EH (cell line): ENCODE data around the gene NDUFC1.
"Not testable (repeated sequence)": the region's sequence is repeated elsewhere in the genome, so short reads cannot be mapped to it uniquely, and the experiment has no call there.

ENCODE experiments used
- DNase-seq: peaks from one replicate; pipeline ENCODE4 v3.0.0-alpha.2; 2015; ENCODE audit warnings: low read depth

The NDUFC1 gene

DNA sequence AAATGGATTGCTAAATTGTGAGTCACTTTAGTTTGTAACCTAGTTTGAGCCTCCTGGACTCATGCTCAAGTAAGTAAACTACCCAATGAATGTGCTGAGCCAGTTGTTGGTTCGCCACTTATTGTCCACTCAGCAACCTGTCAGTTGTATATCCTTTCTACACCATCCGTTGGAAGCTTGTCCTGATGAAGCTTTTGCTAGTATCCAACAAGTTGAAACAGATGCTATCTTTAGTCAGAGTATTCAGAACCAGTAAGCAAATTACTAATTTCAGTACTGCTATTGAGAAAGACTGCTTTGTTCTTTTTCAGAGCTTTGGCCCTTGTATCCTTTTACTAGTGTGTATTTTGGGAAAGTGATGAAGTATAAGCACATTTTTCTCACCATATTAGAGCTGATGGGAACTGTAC, 5.3 kb downstream of the NDUFC1 start:
- peak; percentile 41 for DNase-seq

DNA sequence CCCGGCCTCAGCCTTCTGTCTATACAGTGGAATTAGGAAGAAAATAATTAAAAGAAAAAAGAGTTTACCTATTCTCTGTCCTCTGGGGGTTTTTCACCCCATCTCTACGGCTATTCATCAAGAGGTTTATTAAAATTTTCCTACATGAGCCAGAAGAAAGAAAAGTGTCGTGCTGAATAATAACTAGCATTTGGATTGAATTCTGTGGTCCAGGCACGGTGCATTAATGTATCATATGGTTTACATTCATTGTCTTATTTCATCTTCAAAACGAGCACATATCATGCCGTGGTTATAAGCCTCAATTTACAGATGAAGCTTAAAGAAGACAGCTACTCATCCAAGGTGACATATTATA, 6.4 kb downstream of the NDUFC1 start:
- no peak for DNase-seq

DNA sequence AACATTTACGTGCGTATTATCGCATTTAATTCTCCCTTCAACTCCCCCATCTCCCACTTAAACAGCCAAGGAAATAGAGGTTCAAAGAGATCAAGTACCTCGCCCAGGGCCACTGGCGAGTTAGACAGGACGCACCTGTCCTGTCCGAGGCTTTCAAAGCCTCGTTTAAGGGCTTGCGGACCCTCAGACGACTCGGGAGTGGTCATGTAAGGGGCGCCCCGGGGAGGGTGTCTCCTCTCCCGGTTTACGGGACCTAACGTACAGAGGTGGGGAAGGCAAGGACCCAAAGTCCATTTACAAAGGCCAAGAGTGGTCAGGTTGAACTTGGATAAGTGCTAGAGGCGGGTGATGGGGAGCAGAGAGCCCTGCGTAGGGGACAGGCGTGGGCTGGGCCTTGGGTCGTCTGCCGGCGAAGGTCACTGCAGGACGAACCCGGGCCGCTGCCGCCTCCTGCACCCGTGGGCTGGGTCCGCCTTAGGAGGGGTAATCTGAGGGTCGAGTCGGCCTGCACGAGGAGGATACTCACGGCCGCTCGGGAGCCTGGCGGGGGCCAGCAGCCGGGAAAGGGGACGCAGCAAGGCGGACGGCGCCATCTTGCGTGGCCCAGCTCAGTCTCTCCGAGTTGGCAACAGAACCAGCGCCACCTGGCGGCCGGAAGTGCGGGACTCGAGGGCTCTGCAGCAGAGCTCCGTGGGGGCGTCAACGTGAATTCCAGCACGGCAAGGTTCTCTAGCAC, 6.9 kb downstream of the NDUFC1 start:
- DNase-seq: peak; percentile 90

DNA sequence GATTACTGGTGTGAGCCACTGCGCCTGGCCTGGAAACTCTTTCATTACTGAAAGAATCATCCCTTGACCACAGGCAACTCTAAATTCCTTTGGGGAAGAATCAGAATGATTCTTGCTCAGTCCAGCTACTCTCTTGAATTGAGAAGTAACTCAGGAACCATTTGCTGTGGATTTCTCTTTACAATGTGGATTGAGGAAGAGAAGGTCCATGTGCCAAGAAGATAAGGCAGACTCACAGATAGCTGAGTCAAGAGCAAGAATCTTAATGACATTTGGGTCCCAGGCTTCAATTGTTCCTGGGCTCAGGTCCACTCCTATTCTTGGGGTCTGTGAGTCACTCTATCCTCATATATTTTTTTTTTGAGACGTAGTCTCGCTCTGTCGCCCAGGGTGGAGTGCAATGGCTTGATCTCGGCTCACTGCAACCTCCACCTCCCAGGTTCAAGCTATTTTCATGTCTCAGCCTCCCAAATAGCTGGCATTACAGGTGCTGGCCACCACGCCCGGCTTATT, 16.0 kb downstream of the NDUFC1 start:
- no peak for DNase-seq

DNA sequence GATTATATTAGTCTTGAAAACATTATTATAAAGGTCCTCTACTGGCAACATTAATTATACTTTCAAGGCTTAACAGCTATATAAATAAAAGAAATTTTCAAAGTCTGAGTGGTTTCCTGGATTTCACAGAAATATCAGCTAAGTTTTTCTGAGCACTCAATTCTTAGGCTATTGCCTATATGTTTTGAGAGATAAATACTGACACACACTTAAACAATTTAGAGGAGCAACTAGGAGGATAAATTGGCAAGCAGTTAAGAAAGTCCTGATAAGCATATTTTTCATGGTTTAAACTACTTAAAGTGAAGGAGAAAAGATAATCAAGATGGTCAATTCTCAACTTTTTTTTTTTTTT, 19.6 kb downstream of the NDUFC1 start:
- peak; percentile 56 for DNase-seq

DNA sequence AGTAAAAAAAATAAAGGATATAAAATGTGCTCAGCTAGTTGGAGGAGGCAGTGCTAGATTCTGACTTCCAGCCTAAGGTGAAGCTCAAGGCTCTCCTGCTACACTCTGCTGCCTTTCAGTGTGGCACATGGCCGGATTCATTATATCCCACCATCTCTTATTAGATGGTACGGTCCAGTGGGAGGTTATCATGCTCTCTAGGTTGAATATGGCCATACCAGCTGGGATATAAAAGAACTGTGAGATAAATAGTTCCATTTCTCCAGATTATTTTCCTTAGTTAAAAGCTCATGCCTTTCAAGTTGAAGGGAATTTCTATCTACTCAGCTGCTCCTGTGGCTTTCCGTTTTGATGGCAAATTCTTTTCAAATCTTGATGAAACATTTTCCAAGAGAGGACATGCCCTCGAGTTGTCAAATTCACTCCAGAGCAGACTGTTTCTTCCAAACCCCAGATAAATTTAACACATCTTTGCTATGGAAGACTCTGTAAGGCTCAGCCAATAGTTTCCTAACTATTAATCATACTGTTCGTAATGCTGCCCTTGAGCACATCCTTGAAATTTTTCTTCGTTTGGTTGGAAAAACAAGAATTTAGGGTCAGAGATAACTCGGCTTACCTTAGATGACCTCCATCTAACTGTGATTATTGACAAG, 20.1 kb downstream of the NDUFC1 start:
- DNase-seq: peak; percentile 81

DNA sequence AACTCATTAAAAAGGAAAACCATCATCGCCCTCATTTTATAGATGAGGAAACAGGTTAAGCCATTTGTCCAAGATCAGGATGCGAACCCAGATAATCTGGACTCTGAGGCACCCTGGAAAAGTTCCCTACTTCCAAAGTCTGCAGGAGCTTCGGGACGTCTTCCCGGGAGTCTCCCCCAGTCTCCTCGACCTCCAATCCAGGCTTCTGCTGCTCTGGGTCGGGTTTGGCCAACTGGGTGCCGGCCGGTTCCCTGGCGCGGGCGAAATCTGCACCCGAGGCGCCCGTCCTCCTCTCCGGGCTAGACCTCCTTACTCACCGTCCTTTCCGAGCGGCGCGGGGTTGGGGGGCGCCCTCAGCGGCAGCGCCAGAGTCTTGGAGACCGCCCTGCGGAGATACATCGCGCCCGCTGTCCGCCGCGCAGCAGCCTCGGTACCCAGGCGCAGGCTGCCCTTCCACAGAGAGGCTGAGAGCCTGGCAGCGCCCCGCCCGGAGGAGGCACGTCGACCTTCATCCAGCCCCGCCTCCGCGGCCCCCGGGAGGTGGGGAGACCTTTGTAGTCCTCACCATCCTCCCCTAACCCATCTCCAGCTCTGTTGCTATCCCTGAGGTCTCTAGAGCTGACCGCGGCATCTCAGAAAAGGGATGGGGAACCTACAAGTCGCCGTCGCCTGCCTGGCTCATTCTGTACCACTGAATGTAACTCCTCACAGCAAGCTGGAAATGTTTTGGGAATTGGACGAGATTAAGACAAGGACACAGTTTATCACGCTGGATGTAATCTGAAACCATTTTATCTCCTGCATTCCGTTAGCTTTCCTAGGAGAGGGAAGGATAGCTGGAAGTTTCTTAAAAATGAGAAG, 22.3 kb downstream of the NDUFC1 start, which contains the start of gene MGARP:
Gene MGARP (minus strand): TSS at position 466 of the 861 bp plus-strand sequence. CDS start 67 bp downstream, at position 399.
- DNase-seq: peak; percentile 50

DNA sequence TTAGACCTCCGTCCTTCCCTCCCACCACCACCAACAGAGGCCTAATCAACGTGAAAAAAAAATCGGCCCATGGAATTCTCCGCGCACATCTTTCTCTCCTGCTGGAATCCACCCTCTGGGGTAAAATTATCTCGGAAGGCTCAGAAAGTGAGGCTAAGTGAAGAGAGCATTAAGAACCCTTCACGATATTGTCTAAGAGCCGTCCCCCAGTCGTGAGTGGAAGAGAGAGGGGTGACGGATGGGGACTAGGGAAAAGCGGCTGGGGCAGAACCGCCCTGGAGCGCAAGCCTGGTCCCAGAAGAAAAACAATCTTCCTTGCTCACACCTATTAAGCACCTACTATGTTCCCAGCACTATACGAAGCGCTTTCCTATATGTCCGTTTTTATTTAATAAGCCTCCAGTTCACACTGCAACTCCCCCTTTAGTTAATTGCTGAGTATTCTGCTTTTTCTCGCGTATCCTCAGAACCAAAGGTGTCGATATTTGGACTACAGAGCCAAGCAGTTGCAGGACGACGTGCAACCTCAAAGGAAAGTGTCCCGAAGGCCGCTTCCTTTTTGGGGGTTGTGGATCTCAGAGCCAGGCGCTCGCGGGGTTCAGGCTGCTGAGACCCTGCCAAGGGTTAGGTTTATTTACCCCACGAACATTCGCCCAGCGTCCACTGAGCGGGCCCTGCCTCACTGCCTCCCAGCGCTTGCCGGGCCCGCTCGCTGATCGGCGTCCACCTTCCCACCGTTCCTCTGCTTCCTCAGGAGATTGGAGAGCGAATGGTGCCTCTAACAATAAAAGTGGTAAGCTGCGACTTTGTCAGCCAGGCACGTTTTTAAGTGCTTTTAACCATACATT, 23.1 kb downstream of the NDUFC1 start:
- DNase-seq: peak; percentile 23

DNA sequence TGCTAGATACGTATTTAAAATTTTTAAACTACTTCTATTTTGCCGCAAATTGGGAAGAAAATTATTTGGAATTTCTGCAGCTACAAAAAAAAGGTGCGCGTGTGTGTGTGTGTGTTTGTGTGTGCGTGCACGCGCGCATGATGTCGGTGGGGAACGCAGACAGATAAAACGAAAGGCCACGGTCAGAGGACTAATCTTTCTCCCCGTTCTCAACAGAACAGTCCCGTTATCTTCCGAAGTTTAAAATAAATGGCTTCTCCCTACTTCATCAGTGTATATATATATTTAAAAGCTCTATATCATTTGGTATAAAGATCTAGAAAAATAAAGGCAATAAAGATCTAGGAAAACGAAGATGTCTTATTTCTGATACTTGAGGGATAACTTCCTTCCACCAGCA, 23.8 kb downstream of the NDUFC1 start:
- no peak for DNase-seq

DNA sequence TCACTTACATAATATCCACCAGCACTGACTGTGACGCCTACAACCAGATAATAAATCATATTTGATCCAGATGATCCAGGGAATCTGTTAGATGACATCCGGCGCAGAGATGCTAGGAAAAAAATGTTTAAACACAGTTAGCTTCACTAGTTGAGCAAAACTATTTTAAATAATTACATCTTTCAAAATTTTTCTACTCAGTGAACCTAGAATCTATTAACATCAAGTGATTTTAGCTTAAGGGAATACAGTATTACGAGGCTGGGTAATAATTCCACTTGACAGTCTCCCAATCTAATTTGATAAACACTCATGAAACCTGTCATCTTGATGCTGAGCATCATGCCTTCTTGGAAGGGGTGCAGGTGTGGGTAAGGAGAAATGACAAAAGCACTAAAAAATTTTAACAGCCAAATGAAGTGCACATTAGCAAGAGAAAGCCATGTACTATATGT, 27.0 kb downstream of the NDUFC1 start:
- DNase-seq: no peak

DNA sequence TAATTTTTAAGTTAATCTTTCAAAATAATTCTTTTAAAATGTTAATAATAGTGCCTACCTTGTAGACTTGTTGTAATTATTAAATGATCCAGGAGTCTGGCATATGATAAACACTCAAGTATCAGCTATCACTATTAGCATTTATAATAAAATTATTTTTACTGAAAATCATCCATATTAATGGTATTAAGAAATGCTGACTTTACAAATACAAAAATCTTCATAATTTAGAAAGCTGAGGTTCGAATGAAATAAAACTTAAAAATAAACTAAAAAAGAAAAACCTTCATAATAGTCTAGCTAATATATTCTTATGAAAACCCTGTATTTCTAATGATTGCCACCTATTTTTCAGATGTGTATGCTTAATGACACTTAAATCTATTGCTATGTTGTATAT, 27.5 kb downstream of the NDUFC1 start:
- no peak for DNase-seq

DNA sequence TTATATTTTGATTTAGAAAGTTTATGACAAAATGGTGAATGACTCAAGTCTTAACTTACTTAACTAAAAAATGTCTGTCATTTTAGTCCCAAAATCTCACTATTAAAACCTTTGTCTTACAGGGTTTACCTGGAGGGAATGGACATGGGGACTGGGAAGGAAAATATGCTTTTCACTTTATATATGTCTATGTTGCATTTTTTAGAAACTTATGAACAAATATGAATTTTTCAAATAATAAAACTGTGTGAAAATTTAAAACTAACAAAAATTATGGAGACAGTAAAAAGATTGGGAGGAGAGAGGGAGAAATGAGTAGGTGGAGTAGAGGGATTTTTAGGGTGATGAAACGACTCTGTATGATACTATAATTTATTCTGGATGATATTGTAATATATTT, 28.4 kb downstream of the NDUFC1 start:
- DNase-seq: no peak

DNA sequence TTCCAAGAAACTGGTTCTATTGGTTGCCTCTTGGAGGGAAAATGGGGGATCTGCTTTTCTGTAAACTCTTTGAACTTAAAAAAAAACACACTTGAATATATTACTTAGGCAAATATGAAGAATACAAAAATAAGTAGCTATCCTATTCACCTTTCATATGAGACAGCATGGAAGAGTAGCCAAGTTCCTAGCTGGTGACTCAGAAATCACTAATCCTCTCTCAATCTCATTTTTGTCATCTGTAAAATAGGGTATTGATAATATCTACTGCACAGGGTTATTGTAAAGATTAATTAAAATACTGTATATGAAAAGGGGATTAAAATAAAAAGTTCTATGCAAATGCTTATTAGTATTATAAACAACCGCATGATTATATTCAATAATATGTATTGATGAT, 35.0 kb downstream of the NDUFC1 start:
- no peak for DNase-seq

DNA sequence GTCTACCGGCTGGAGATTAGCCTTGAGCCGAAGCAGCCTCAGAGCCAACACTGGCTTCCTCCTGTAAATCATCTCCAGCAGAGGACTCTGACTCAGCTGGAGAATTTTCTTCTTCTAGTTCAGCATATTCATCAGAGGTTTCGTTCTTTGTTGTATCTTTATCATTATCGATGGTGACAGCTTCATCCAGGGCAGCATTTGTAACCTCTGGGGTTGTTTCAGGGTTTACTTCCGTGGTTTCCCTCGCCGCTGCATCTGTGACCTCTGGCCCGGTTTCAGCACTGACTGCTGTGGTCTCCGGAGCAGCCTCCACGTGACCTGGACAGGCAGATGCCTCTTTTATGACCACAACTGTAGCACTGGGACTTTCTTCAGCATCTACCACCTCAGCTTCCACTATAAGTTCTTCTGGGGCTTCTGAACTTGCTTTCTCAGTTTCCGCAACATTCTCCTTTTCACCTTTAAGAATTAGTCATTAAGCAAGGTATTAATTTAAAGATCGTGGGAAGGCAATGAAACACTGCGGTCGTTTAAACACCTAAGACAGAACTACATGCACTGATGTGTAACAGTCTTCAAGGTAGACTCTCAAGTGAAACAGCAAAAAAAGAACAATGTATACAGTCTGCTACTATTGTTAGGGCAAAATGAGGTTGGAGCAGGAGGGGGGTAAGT, 35.6 kb downstream of the NDUFC1 start:
- DNase-seq: peak; percentile 90

DNA sequence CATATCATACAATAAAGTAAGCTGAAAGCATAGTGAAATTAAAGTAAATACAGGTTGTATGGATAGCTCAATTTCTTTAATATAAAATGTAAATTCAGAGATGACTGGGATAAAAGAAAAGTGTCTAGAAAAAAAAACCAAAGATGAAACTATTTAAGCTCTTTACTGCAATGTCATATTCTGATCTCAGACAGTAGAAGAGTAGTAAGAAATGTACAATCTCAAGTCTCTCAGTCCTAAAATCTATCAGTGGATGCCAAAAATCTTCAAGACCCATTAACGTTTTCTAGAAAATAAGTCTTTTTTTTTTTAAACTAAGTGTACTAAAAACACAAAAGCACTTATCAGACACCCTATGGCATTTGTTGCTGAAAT, 36.1 kb downstream of the NDUFC1 start:
- DNase-seq: no peak

DNA sequence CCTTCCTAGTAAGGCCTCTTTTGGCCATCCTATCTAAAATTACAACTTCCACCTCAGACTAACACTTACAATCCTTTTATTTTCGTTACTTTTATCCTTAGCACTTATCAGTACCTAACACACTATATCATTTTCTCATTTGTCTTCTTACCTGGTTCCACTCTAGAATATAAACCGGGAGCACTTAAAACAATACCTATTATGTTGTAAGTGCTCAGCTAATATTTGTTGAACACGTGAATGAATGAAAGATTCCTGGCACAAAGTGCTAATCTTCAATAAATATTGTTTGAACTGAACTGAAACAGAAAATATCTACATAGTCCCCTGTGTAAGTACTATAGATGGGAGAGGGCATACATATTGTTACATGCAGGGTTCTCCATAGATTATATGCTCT, 36.6 kb downstream of the NDUFC1 start:
- DNase-seq: no peak

DNA sequence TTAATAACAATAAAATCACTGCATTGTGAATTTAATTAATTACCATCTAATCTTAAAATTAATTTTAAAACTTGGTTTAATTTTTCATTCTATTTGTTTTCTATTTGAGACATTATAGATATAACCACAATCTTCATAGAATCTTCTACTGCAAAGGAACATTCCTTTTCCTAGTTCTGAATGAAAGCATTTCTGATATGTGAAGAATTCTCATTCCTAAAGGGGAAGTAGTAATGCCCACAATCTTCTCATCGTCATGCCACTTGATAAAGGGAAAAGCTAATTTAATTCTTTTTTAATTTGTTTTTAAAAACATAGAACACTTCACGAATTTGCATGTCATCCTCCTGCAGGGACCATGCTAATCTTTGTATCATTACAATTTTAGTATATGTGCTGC, 45.9 kb downstream of the NDUFC1 start:
- DNase-seq: peak; percentile 50

DNA sequence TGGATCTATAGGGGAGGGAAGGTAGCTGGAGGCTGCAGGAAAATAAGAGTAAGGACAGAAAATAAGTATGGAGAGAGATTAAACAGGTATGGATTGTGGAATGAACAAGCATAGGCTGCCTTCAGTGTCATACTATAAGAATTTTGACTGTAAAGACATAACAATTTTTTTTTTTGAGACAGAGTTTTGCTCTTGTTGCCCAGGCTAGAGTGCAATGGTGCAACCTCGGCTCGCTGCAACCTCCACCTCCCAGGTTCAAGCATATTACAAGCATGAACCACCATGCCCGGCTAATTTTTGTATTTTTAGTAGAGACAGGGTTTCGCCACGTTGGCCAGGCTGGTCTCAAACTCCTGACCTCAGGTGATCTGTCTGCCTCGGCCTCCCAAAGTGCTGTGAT, 46.7 kb downstream of the NDUFC1 start:
- DNase-seq: not testable (repeated sequence)

DNA sequence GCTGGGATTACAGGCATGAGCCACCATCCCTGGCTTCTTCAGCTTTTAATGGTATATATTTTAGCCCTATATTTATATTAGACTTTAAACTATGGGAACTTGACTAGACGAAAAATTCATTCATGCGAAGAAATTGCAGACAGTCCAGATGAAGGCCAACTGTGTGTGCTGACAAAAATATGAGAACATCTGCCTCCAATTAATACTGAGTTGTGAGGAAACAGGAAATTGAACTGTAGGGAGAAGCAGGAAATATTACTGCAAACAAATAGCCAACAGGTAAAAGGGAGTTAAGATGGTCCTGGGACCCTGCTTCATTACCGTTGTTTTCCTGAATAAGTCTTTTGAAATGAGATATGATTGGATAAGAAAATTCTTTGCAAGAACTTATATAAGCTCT, 48.6 kb downstream of the NDUFC1 start:
- DNase-seq: peak; percentile 71

DNA sequence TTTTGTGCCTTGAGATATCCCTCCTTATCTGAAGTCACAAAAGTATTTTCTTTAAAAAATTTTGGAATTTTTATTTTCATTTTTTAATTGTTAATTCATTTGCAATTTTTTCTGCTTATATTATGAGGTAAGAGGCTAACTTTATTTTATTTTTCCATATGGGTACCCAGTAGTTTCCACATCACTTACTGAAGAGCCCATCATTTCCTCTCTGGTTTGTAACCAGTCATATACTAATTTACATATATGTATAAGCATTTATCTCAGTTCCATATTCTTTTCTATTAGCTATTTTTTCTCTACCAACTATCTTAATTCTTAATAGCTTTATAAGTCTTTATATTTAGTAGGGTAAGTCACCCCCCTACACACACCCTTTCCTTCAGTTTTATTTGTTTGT, 49.2 kb downstream of the NDUFC1 start:
- DNase-seq: no peak

DNA sequence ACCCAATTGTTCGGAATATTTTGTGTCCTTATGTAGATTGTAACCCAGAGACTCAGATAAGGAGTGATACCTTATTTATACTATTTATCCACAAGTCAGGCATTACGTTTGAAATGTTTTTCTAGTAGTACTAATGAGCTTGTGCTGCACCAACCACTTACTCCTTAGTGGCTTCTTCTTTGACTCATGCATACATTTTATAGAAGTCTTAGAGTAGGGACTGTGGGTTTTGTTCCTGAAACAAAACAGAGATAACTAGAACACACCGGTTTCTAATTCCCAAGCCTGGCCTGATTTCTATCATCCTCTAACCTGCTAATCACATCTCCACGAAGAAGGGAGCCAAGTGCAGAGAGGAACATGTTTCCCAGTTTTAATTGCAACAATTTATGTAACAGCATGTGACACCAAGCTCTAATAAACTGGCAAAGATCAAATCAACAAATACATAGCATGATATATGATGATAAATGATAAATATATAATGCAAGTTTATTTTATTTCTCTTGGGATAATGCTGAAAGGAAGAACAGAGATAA, 54.5 kb downstream of the NDUFC1 start:
- DNase-seq: peak; percentile 64
